Kidney tubule cell (primary cell): Measurements from ENCODE around the gene HSPH1.
"Not testable (repeated sequence)": the region's sequence is repeated elsewhere in the genome, so short reads cannot be mapped to it uniquely, and the experiment has no call there.

Source experiments
- DNase-seq: peaks from one replicate; pipeline ENCODE4 v3.0.0-alpha.2; 2018; ENCODE audit warnings: low spot score

The HSPH1 gene

GRCh38 chr13:31131470-31131961 is 30.2 kb downstream of the HSPH1 start:
- DNase-seq: no peak

GRCh38 chr13:31129419-31129818 is 32.3 kb downstream of the HSPH1 start:
- DNase-seq: no peak

GRCh38 chr13:31124204-31124603 is 37.5 kb downstream of the HSPH1 start:
- no peak for DNase-seq

GRCh38 chr13:31122544-31123260 is 39.0 kb downstream of the HSPH1 start:
- DNase-seq: no peak

GRCh38 chr13:31122143-31122542 is 39.6 kb downstream of the HSPH1 start:
- no peak for DNase-seq

GRCh38 chr13:31121379-31122140 is 40.1 kb downstream of the HSPH1 start:
- DNase-seq: no peak

GRCh38 chr13:31119966-31120700 is 41.6 kb downstream of the HSPH1 start:
- DNase-seq: no peak

GRCh38 chr13:31119526-31119925 is 42.2 kb downstream of the HSPH1 start:
- DNase-seq: no peak

- DNase-seq: peak; percentile 28
Measured at GRCh38 chr13:31116224-31116623, 45.5 kb downstream of the HSPH1 start.

- DNase-seq: no peak
Measured at GRCh38 chr13:31115616-31116015, 46.1 kb downstream of the HSPH1 start.

GRCh38 chr13:31114641-31115040 is 47.1 kb downstream of the HSPH1 start:
- no peak for DNase-seq

- DNase-seq: no peak
Measured at GRCh38 chr13:31111136-31111535, 50.6 kb downstream of the HSPH1 start.

- DNase-seq: no peak
Measured at GRCh38 chr13:31110617-31111016, 51.1 kb downstream of the HSPH1 start.

- DNase-seq: no peak
Measured at GRCh38 chr13:31110169-31110568, 51.5 kb downstream of the HSPH1 start.

GRCh38 chr13:31107109-31107508 is 54.6 kb downstream of the HSPH1 start:
- no peak for DNase-seq

GRCh38 chr13:31105856-31106255 is 55.8 kb downstream of the HSPH1 start:
- no peak for DNase-seq

- no peak for DNase-seq
Measured at GRCh38 chr13:31105020-31105795, 56.5 kb downstream of the HSPH1 start.

- DNase-seq: no peak
Measured at GRCh38 chr13:31102905-31103304, 58.8 kb downstream of the HSPH1 start.

GRCh38 chr13:31101472-31102170 is 60.1 kb downstream of the HSPH1 start:
- no peak for DNase-seq

GRCh38 chr13:31100721-31101120 is 61.0 kb downstream of the HSPH1 start:
- no peak for DNase-seq

- not testable (repeated sequence) for DNase-seq
Measured at GRCh38 chr13:31097911-31098434, 63.7 kb downstream of the HSPH1 start.
